GM19463 (cell line): ENCODE data around the gene SCYGR1.
A peak's percentile ranks its signal among the peaks of the same experiment; 100 is the strongest.
"Not testable (repeated sequence)": the region's sequence is repeated elsewhere in the genome, so short reads cannot be mapped to it uniquely, and the experiment has no call there.

Experiments used
- ATAC-seq: cut with Tn5 transposase; IDR thresholded peaks from one replicate; pipeline ENCODE4 v1.9.1; 2021; ENCODE audit warnings: mild to moderate bottlenecking, moderate library complexity; ENCODE audit not compliant: unreplicated experiment

Gene SCYGR1, protein sequence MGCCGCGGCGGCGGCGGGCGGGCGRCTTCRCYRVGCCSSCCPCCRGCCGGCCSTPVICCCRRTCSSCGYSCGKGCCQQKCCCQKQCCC

DNA sequence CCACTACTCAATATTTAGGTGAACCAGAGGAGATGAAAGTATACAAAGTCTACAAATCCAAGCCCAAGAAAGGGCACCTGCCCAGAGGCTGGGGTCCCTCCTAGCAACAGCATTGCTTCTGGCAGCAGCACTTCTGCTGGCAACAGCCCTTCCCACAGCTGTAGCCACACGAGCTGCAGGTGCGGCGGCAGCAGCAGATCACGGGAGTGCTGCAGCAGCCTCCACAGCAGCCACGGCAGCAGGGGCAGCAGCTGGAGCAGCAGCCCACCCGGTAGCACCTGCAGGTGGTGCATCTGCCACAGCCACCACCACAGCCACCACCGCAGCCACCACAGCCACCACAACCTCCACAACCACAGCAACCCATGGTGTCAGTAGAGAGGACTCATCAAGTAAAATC, at the start of gene SCYGR1:
TSS of gene SCYGR1 (minus strand) at position 367 of the 400 bp plus-strand sequence. CDS start at position 367, 0 bp downstream.
- not testable (repeated sequence) for ATAC-seq

DNA sequence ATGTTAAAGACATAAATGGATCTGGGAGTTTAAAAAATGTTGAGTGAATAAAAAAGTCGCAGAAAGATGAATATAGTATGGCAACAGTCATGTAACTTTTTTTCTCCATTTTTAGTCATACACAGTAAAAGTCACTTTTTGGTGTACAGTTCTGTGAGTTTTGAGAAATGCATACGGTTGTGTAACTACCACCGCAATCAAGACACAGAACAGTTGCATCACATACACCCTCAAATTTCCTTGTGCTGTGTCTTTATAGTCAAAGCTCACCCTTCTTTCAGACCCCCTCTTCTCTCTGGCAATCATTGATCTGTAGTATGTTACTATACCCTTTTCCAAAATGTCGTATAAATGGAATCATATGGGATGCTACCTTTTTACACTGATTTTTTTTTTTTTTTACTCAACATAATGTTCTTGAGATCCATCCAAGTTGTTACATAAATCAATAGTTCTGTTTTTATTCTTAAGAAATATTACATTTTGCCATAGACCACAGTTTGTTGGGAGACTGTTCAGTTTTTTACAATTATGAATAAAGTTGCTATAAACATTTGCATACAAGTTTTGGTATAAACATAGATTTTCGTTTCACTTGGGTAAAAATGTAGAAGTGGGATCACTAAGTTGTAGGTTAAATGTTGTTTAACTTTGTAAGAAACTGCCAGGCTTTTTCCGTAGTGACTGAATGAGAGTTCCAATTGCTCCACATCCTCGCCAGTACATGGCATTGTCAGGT, 48.9 kb upstream of the SCYGR1 start:
- ATAC-seq = no peak

GRCh38 chr2:227433171-227433570, 45.4 kb upstream of the SCYGR1 start:
- no peak for ATAC-seq

DNA sequence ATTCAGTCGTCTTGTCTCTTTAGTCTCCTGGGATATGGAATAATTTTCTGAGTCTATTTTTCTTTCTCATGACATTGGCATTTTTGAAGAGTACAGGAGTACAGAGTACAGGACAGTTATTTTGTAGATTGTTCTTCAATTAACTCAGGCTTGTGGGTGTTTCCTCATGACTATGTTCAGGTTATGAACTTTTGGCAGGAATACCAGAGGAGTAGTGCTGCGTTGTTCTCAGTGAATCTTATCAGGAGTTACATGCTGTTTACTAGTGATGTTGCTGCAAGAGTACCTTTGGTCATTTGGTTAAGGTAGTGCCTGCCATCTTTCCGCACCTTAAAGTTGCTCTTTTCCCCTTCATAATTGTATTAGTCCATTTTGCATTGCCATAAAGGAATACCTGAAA, 42.9 kb upstream of the SCYGR1 start:
- ATAC-seq = no peak

GRCh38 chr2:227428731-227429285, 41.1 kb upstream of the SCYGR1 start:
- no peak for ATAC-seq

GRCh38 chr2:227423656-227424499, 36.1 kb upstream of the SCYGR1 start:
- ATAC-seq = no peak

- no peak for ATAC-seq
Observed at GRCh38 chr2:227420087-227421052, 32.6 kb upstream of the SCYGR1 start.

DNA sequence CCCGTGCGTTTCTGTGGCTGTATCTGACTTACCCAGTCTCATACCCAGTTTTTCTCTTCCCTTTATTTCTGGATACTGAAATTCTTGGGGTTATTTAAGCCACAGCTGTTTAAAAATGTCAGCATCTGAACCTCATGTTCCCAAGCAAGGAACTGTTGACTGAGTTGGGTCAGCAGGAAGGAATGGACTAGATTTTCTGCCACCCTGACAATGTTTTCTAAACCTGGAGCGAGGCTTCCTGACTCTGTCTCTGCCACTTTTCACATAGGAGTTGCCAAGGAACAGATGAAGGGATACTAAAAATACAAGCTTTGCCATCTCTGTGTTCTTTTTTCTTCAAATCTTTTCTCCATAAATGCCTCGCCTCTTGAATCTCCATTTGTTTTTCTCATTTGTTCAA, 29.0 kb upstream of the SCYGR1 start:
- ATAC-seq = no peak

GRCh38 chr2:227415538-227416424, 28.0 kb upstream of the SCYGR1 start:
- peak; percentile 29 for ATAC-seq

GRCh38 chr2:227414846-227415245, 27.1 kb upstream of the SCYGR1 start:
- no peak for ATAC-seq

DNA sequence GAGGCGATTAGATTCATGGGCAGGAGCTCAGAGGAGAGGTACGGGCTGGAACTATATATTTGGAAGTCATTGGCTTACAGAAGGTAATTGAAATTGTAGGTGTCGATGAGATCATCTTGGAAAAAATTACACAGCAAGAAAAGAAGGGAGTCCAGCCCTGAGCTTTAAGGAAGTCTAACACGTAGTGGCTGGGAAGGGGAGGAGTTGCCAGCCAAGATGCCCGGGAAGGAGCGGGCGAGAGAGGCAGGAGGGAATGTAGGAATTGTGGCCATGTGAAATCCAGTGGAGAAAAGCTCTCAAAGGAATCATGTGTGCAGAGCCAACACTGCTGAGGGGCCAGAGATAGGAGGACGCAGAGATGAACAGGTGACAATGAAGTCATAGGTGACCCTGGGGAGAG, 25.6 kb upstream of the SCYGR1 start:
- no peak for ATAC-seq

DNA sequence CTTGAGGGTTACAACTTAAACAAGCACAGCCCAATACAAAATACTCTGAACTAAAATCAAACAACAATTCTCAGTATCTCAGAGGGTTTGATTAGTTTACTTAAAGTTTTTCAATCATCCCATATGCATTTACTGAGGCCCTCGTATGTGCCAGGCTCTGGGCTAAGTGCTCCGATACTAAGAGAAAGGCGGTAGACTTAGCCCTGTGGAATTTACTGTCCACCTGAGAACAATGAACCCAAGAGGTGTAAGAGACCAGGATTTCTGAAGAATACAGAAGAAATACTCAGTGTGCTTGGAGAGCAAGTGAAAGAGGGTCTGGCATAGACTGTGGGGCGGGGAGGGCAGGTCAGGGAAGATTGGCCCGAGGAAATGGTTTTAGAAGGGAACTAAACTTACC, 25.1 kb upstream of the SCYGR1 start:
- no peak for ATAC-seq

DNA sequence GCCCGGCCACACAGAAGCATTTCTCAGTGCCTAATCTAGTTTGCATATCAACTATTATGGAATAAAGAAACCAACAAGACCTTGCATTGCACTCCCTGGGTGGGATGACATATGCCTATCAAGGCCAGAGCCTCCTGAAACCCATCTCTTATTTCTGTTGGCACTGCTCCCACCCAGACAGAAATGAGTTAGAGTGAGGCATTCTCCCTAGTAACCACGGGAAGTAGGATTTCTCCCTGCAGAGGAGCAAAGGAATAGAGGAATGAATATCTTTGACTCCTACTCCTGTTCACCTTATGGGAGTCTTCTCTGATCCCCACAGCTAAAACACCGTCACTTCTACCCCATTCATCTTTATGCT, 24.2 kb upstream of the SCYGR1 start:
- no peak for ATAC-seq

- ATAC-seq = peak; percentile 80
Observed at GRCh38 chr2:227411320-227411989, 23.7 kb upstream of the SCYGR1 start.

GRCh38 chr2:227410191-227410590, 22.4 kb upstream of the SCYGR1 start:
- no peak for ATAC-seq

DNA sequence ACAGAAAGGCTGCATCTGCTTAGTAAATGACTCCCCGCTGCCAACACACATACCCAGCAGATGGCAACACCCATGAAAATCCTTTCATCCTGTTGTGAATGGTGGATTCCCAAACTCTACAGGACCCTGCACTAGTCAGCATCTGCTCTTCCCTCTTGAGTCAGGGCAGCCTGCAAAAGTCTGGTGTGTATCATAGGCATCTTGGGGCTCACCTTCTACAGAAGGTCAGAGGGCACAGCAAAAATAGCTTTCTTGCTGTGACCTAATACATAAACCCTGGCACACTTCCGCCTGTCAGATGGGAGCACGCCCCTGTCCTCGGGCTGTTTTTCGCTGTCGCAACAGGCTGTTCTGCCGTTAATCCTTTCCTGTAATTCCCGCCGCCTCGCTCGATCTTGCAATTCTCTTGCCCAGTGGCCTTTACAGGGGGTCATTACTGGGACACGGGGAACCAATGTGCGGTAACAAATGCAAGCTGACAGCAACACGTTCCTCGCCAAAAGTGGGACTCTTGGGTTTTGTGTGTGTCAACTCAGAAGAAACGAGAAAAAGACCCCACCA, 19.9 kb upstream of the SCYGR1 start:
- no peak for ATAC-seq

- ATAC-seq = peak; percentile 38
Observed at GRCh38 chr2:227406177-227407031, 18.7 kb upstream of the SCYGR1 start.
